GOT3 (cell line): ENCODE results near the gene MTCL1.
"Not testable (repeated sequence)": the region's sequence is repeated elsewhere in the genome, so short reads cannot be mapped to it uniquely, and the experiment has no call there.

Experiments
- DNase-seq: peaks from one replicate; lab custom pipeline; 2025; ENCODE audit warnings: mixed read lengths; lab: John Stamatoyannopoulos, UW

The MTCL1 gene

DNA sequence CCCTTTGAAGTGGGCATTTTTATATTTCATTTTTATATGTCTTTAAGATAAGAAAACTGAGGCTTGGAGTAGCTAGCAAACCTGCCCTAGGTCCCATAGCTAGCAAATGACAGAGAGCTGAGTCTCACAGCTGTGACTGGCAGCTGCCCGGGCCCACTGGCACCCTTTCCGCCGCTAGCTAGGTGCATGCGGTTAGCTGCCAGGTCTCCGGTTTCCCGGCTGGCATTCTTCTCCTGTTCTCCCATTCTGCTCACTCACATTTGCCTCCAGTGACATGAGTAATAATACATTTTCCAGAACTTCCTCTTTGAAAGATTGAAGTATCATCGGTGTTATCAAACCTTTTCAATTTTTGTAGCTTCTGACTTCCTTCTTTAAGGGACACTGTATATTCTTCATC, 38.7 kb downstream of the MTCL1 start:
- no peak for DNase-seq

DNA sequence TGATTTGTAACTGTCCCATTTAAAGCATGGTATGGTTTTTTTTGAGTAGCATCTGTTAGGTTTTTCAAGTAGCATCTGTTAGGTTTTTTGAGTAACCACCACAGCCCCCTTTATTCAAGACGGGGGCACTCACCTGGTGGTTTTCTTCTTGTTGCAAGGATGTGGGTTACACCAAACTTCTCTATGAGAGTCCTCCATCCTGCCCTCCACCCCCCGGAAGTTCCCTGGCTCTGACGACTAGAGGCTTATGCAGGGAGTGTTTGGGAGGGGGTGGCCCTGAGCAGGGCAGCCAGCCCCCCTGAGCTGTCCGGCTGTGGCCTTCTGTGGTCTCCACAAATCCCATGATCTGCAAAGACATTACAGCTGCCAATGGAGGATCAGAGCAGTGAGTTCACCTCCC, 39.3 kb downstream of the MTCL1 start:
- DNase-seq, result no peak

DNA sequence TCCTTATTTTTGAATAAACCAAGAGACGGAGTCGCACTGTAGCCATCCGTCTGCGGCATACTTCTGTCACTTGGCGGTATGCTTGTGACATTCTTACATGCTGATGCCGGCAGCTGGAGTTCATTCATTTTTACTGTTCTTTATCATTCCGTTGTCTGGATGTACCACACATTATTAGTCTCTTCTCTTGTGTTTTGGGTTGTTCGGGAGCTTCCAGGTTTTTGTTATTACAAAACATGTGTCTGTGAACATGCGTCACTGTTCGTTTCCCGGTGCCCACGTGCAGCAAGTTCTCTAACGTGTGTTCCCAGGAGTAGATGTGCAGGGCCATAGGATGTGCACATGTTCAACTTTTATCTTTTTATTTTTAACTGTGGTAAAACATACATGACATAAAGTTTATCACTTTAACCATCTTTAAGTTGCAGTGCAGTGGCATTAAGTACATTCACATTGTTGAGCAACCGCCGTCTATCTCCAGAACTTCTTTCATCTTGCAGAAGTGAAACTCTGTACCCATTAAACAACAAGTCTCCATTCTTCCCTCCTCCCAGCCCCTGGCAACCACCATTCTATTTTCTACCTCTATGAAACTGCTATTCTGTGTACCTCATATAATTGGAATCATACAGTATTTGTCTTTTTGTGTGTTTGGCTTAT, 40.1 kb downstream of the MTCL1 start:
- DNase-seq, result no peak

DNA sequence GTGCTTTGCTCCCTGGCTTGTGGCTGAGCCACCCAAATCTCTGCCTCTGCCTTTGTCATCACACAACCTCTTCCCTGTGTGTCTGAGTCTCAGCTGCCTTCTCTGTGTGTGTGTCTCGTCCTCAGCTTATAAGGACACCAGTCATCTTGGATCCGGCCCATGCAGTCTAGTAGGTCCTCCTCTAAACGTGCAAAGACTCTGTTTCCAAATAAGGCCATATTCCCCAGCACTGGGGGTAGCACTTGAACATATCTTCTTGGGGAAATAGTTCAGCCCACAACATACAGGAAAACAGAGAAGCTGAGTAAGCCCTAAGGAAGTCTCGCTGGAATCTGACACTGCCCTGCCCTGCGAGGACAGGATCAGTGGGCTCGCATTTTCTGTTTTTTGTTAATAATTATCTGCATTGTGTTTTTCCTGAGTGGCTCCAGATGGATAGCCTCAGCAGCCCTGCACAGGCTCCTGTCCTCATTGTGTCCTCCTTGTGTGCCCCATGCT, 42.1 kb downstream of the MTCL1 start:
- DNase-seq, result no peak

DNA sequence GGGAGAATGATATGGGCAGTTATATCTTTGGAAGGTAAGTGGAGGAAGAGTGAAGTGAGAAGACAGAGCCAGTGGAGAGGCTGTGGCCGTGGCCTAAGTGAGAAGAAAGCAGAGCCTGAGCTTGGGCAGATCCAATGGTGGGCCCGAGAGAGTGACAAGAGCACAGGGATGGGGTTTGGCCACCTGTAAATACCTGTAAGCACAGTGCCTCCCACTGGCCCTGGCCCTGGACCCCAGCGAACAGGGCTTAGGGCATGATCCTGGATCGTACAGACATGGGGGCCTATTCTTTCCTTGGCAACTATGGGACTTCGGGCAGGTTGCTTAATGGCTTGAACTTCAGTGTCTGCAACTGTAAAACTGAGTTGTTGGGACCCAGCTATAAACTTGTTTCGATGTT, 44.1 kb downstream of the MTCL1 start:
- no peak for DNase-seq

DNA sequence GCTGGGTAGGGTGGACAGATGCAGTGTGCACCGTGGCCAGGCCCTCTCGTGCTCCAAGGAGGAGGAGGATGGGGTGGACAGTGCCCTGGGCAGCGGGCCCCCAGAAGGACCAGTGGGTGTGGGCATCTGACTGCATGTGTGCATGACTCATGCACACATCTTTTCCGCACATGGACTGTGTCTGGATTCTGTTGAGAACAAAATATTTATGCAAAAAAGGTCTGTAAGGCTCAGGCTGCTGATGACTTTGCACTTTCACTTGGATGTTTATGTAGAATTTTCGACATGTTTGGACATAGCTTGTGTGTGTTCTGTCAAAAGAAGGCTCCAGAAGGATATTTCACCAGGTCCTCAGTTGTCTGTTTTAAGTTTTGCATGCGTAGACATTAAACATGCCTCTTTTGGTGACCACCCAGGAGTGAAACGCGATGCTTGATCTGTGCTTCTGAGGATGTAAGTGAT, 45.6 kb downstream of the MTCL1 start:
- DNase-seq, result no peak

DNA sequence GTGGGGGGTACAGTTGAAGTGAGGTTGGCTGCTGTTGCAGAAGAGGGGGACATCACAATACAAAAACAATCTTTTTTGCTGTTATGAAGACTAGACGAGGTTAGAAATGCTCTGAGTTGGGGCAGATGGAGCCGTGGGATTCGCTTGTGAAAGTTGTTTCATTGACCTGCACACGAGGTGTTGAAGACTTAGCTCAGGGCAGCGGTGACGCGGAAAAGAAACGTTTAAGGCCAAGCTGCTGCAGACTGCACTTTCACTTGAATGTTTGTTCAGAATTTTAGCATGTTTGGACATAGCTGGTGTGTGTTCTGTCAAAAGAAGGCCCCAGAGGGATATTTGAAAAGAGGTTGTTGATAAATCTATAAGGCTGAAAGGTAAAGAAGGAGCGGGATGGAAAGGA, 46.3 kb downstream of the MTCL1 start:
- DNase-seq, result no peak

DNA sequence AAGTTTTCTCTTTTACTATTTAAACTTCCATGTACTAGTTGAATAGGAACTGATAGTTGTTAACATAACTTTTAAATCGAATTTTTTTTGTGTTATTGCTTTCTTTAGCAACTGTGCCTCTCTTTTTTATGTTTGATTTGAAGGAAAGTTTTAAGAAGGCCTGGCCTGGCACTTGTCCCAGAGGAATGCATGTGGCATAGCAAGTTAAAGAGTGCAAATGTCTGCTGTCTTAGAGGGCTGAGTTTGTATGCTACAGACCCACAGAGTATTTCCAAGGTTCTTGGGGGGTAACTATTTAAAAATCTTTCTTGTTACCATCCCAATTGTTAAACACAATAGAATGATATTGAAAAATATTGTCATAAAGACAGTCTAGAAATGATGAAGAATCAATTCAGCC, 47.0 kb downstream of the MTCL1 start:
- DNase-seq, result no peak

DNA sequence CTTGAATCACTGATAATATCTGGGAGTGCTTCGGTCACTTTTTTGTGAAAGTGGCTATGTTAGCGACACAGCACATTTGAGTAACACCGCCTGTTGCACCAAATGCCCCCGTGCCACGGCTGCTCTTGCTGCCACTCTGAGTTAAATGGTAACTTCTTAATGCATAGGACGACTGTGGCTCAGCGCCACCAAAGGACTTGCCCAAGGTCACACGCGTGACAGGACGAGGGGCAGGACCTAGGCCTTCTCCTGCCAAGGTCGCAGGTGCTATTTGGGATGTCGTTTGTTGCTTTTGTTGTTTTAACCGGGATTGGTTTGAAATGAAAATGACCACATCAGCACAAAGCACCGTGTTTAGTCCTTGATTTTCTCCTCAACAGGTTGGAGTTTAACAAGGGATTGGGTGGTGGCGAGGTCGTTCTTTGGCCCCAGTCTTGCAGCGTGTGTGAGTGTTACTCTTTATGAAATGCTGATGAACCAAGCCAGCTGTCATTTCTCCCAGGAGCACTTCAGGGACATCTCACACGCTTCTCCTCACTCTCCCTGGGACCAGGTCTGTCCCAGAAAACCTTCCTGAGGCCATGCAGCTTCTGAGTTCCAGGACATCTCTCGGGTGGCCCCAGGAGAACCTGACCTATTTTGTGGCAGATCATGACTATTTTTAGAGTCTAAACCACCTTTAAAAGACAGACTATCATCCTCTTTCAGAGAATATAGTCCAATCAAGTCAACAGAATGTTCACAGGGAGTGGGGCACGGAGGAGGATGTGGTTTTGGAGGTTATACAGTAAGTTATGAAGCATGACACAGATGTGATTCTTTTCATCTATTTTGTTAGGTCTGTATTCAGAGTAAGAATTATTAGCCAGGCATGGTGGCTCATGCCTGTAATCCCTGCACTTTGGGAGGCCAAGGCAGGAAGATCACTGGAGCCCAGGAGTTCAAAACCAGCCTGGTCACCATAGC, 49.9 kb downstream of the MTCL1 start:
- DNase-seq, result no peak

DNA sequence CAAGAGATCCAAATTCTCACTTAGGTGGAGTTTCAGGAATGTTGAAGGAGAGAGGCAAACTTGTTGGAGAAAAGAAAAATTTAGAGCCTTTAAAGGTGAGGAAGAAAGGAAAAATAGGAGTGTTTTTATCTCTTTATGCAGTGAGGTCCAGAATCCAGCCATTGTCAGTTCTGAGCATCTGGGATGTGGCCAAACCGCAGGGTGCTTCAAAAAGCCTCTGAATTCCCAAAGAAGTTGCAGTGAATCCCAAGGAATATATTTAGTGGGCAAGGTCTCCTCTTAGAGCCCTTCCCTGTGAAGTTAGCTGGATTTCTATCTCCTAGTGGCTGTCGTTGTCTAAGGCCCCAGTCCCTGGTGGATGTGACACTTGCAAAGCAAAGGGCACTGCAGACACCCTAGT, 51.2 kb downstream of the MTCL1 start:
- no peak for DNase-seq

DNA sequence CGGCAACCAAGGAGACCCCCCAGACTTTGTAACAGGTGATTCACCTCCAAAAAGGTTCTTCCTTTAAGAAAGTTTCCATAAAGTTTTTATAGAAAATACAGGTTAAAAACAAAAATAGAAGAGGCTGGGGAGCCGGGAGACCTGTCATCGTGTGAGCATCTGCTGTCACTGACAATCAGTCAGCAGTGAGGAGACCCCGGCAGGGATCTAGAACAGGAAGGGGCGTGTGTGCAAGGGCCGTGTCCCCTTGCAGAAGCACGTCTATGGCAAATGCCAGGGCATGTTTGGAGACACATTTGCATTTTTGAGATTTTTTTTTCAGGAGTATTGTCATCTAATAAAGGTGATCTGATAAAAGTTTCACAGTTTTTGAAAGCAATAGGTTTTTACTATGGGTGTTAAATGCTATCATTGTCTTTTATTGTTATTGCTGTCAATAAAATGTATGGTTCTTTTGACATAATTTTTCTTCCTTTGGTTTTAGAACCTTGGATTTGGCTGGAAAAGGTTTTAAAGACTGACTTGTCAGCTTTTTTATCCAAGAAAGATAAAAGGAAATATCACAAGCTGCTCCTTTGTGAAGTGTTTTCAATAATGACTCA, 52.1 kb downstream of the MTCL1 start:
- DNase-seq, result no peak

DNA sequence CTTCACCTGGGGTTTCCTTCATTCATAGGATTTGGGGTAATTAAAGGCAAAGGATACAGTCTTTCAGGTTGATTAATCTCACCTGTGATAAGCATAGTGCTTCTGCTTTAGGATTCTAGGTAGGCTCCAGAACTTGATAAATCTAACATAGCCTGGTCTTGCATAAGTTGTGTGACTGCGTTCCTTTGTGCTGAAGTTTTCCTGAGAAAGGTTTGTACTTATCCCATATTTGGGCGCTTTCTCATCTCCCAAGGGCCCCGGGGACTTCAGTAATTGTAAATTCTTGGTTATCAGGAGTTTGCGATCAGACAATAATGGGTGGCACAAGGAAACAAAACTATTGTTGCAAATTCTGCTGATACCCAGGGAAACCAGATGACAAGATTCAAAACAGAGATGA, 53.1 kb downstream of the MTCL1 start:
- DNase-seq, result no peak

DNA sequence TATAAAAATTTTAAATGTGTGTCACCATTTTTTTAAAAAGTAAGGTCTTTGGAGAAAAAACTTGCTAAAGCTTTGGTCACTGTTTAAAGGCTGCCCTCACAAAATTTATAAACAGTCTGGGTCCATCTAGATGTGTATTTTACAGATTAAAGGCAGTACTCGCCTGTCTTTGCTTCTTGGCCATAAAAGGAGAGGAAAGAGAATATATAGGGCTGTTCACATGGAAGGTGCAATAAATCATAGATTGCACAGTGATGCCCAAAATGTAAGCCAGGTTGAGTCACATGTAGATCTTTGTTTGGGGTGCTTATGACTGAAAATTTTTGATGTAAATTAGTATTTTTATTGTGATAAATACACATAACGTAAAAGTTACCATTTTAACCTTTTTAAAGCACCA, 55.6 kb downstream of the MTCL1 start:
- DNase-seq, result no peak

DNA sequence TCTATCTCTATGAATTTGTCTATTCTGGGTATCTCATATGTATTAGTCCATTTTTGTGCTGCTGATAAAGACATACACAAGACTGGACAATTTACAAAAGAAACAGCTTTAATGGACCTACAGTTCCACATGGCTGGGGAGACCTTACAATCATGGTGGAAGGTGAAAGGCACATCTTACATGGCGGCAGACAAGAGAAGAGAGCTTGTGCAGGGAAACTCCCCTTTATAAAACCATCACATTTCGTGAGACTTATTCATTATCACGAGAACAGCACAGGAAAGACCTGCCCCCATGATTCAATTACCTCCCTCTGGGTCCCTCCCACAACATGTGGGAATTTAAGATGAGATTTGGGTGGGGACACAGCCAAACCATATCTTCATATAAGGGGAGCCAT, 56.2 kb downstream of the MTCL1 start:
- not testable (repeated sequence) for DNase-seq

DNA sequence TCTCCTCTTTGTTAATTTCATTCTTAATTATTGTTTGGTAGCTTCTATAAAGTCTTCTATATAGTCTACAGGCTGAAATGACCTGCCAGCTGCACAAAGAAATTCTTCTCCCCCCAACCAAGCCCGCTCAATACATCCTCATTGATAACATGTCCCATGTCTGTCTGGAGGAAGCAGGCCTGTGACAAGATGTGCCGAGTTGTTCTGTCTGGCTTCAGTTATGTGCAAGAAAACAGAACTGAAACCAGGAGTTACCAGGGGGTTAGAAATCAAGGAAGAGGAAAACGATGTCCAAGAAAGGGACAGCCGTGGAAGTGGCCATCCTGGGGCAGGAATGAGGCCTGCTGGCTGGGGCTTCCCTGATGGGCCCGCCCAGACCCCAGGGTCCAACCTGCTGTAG, 57.6 kb downstream of the MTCL1 start:
- no peak for DNase-seq

DNA sequence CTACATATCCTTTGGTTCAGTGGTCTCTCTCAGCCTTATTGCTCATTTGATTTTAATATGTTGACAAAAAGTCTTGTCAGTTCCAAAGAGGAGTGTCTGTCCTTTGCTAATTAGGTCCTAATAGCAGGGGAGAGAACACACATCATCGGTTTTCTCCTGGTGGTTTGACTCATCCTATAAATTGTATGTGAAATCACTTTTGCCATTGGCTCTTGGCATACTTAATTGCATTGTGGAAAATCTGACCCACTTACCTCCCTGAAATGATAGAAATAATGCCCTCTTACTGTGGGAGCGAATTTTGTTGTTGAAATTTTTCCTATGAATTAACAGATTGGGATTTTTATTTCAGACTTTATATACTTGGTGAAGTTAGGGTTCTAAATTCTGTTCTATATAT, 58.3 kb downstream of the MTCL1 start:
- DNase-seq, result no peak

DNA sequence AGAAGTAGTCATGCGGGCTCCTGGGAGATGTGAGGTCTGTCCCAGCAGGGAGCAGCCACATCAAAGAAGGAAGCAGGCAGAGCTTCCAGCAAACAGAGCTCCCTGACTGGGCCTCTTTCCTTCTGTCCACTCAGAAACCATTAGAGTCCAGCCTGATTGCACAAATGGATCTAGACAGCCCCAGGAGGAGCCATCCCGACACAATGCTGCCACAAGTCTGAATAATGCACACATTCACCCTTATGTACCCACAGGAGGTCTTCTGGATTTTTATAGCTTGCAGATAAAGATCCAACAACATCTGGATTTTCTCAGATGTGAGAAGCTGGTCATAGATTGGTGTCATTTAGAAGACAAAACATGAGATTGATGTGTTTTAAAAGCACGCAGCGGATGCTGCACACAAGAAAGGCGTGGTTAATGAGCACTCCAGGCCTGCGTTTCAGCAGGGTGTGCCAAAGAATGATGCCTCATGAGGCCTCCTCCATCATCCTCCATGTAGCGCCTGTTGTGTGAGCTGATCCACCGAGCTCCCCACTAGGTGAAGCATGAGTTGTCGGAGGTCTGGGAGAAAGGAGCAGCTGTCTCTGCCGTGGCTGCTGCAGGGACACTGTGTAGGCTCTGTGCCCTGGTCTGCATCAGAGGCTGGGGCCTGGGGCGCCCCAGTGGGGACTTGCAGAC, 60.6 kb downstream of the MTCL1 start:
- peak; percentile 2 for DNase-seq

DNA sequence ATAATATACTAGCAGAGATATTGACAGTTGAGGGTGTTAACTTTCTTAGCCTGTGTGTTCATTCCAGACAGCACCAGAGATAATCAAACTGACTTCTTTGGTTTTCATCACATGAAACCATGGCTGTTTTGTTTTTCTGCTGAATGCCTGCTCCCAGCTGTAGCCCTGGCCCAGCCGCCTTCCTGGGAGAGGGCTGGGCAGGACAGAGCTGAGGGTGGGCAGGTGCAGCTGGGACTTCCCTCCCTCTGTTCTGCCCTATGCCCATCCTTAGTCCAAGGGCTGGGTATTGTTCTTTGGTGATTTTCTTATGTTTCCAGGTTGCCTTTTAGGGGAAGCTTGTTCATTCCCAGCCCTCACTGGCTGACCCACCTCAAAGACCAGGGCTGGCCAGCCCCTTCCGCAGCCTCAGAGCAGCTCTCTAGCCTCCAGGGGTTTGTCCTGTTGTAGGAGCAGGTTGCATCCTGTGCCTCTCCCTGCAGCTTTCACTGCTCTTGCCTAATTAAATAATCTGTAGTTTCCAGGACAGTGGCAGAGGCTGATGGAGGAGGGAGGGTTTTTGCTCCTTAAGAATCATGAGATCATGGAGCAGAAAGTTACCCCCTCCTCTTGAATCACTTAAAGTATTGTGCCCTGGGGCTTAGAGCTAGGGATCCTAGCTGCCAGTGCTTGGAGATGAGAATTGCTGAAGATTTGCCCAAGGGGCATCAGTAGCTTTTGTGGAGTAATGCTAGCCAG, 61.4 kb downstream of the MTCL1 start:
- no peak for DNase-seq

DNA sequence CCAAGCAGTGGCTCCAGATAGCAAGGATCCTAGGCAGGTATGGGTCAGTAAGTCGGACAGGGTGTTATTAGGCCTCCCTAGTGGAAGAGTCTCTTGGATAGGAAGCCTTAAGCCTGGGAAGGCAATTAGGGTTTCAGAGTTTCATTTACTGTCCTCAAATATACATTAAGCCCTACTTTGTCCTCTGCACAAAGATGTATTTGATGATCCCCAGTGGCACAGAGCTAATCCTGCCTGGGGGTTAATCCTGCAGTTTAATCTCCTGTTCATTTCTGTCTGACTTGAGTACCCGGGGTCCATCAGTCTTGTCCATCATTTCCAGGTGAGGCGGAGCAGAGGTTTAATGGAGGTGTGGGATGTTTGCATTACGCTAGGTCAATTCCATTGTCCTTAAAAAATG, 62.0 kb downstream of the MTCL1 start:
- no peak for DNase-seq

DNA sequence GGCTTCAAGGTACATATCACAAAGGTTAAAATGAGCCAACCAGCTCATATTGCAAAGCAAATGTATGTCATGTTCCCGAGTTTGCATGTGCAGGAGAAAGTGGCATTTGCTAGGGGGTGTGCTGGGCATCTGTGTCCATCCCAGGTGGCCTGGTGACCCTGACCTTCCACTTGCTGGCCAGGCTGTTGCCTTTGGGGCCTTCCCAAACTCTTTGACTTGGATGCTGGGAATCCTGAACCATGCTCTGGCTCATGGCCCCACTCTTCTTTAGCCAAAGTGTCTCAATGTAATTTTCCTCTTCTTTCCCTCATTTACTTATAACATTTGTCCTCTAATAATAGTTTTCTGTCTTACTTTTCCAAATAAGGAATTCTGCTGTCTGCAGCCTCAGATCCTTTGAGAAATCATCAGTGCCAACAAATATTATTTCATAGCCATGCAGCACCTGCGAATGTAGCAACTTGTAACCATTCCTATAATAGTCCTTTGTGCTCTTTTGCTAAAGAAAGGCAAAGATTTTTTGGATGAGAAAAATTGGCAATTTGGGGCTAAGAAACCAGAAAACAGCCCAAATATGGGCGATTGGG, 64.2 kb downstream of the MTCL1 start:
- no peak for DNase-seq

DNA sequence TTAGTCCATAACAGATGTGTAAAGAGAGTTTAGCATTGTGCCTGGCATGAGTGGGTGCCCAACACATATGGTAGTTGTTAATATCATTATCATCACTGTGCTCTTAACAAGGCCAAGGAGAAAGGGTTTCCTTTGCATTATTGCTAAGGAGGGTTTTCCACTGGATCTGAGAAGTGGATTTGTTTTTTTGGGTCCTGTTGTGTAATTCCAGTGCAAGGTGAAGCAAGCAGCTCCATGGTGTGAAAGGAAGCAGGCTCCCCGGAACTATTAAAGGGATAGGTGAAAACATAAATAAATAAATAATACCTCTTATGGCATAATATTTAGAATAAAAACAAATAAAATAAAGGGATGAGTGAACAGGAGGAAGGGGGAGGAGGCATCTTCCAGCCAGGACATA, 65.3 kb downstream of the MTCL1 start:
- DNase-seq, result no peak
